BJ (cell line): Measurements from ENCODE around the gene KCTD17. TPM values are rescaled to one million over a fixed set of nuclear protein-coding genes. Genes with fewer than 3 reads are reported as not detected.

Source experiments
- CTCF ChIA-PET: fragments of 350-600 bp; formaldehyde crosslinking; extraction: SDS; loops from one replicate; lab custom pipeline; 2021; ENCODE audit warnings: antibody characterized with exemption, inconsistent platforms; lab: Yijun Ruan, JAX
- POLR2A ChIA-PET: fragments of 300-600 bp; sonication (Branson Sonifier 250); formaldehyde crosslinking; extraction: SDS; loops from one replicate; lab custom pipeline; 2021; ENCODE audit warnings: antibody characterized with exemption; lab: Charles Lee
- DNase-seq: peaks from one replicate; pipeline ENCODE4 v3.0.0-alpha.2; 2011; ENCODE audit warnings: low read depth
- H3K27me3 ChIP-seq: 2 replicates; pipeline ENCODE4 v1.6.0; 2011; ENCODE audit warnings: low read length; ENCODE audit not compliant: control insufficient read depth, insufficient read depth
- H3K36me3 ChIP-seq: 2 replicates; pipeline ENCODE4 v1.5.1; 2011; ENCODE audit warnings: low read length; ENCODE audit not compliant: control insufficient read depth, insufficient read depth
- H3K4me3 ChIP-seq: 2 replicates; pipeline ENCODE4 v1.5.1; 2011; ENCODE audit warnings: low read depth, mild to moderate bottlenecking, control low read depth, low read length
- CTCF ChIP-seq: IDR thresholded peaks from 2 replicates; pipeline ENCODE4 v1.5.1; 2011; ENCODE audit warnings: low read depth, mild to moderate bottlenecking, control low read depth, inconsistent platforms, low read length, moderate library complexity; ENCODE audit not compliant: insufficient read depth
- polyA plus RNA-seq: library from polyadenylated mRNA; depleted of rRNA; stranded (reverse); fragments of >200 nt; gene quantifications from 2 replicates; pipeline ENCODE4 v1.2.3, GENCODE V29; 2011

Gene KCTD17
- polyA plus RNA-seq, 1 experiment, result 36.3 TPM

DNA sequence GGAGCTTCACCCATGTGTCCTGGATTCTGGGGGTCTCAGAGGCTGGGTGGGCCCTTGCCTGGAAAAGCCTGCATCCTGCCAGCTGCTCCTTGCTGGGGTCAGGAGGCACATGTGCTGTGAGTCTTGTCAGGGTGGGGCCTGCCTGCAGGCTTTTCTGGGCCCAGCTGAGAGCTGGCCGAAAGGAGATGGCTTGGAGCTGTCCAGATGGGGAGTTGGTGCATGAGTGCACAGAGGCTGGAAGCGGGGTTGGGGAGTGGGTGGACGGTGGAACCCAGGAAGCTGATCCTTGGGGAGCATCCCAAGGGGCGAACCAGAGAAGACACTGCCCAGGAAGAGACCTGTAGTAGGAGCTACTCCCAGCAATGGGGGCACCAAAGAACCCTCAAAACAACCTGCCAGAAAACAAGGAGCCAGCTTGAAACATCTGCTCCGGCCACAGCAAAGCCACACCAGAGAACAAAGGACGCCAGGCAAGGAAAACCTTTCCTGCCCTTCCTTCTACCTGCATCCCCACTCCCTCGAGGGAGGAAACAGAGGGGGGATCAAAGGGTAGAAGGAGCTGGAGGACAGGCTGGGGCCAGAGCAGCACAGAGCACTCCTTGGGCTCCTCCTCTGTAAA, 8.2 kb upstream of the KCTD17 start:
- DNase-seq, result no peak
- no peak for TF ChIP-seq CTCF
- H3K27me3 ChIP-seq, result no peaks in the 10 kb centered on the region
- H3K4me3 ChIP-seq, result no peak overlapping the region
- CTCF ChIA-PET, result interaction anchor here (0.9 to 3.7 kb wide), 9 partner anchors 11 to 317 kb away, joined by 3 to 11 read pairs (median 3); partner anchors contain the start of genes MPST and TST
- no peaks in the 10 kb centered on the region for H3K36me3 ChIP-seq
- POLR2A ChIA-PET, result no interaction called here

DNA sequence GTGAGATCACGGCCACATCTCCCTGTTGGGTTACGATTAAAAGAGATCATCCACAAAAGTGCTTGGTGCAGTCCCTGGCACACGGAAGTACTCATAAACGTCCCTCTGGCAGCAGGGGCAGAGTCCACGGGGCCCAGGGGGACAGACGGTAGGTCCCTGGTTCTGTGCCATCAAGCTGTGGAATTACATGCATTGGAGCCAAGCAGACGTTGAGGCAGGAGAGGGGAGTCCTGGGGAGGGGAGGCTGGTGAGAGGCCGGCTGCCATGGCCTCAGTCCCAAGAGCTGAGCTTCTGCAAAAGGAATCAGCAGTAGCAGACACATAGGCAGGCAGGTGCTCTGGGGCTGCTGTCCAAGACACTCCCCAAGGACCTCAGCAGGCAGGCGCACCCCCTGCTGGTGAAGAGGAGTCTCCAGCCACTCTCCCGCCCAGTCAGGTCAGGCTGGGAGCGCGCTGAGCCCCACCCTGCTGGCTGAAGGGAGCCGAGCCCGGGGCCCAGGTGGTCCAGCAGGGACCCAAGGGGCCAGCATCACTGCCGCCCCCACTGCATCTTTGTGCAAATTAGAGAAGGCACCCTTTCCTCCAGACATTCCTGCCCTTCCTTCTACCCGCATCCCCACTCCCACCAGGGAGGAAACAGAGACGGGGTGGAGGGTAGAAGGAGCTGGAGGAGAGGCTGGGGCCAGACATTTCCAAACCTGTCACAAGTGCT, 7.6 kb upstream of the KCTD17 start:
- Histone ChIP-seq H3K36me3 (no peaks in the 10 kb centered on the region), H3K27me3 (no peaks in the 10 kb centered on the region), H3K4me3 (no peak overlapping the region)
- POLR2A ChIA-PET, result no interaction called here
- TF ChIP-seq CTCF, result peak; percentile 63
- DNase-seq, result no peak
- CTCF ChIA-PET, result interaction anchor here (0.5 to 3.7 kb wide), 13 partner anchors 7 to 318 kb away, joined by 3 to 12 read pairs (median 4); partner anchors contain the start of genes MPST and TST

DNA sequence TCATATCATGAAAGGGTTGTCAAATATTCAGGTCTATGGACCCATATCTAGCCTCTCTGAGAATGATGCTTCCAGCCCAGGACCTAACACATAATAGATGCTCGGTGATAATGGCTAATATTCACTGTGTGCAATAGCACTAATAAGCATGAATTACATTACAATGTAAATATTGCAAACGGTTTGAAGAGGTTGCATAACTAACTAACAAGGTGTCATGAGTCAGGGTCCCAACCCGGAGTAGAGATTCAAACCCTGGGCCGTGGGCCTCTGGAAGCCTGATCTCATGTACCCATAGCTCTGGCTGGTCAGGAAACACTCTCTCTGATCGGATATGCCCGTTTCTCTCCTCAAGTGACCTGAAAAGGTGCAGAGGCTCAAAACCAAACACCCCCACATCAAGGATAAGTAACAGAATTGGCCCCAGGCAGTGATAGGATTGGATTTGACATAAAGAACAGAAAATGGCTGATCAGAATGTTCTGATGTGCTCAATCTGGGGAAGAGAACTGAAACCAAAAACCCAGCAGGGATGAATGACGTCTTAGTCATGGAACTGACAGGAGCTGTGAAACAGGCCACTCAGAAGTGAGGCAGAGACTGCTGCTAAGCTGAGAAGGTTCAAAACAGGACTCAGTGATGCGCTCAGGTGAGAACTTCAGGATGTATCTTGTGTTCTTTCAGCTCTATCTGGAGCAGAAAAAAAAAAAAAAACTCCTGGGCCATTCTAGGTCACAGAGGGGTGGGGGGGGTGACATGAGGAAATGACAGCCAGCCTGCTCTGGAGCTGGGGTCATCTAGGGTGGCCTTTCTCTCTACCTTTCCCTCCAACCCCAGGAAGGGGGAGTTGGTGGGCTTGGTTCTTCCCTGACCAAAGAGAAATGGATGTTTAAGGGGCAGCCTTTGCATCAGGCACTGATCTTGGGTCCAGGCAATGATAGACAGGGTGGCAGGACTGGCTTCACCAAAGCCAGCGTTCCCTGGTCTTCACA, 6.6 kb upstream of the KCTD17 start:
- no peak overlapping the region for H3K4me3 ChIP-seq
- no peak for TF ChIP-seq CTCF
- POLR2A ChIA-PET, result no interaction called here
- CTCF ChIA-PET, result interaction anchor here (0.9 to 3.7 kb wide), 9 partner anchors 8 to 263 kb away, joined by 3 to 12 read pairs (median 6); no protein-coding TSS in a partner anchor
- DNase-seq, result no peak
- H3K36me3 ChIP-seq, result no peaks in the 10 kb centered on the region
- H3K27me3 ChIP-seq, result no peaks in the 10 kb centered on the region

- ChIA-PET CTCF (interaction anchor here (0.6 to 3.7 kb wide), 15 partner anchors 9 to 264 kb away, joined by 3 to 12 read pairs (median 5); no protein-coding TSS in a partner anchor), POLR2A (no interaction called here)
- peak; percentile 74 for TF ChIP-seq CTCF
- no peaks in the 10 kb centered on the region for H3K36me3 ChIP-seq
- no peak overlapping the region for H3K4me3 ChIP-seq
- H3K27me3 ChIP-seq, result no peaks in the 10 kb centered on the region
- DNase-seq, result no peak
These were observed 5.6 kb upstream of the KCTD17 start for GRCh38 chr22:37045958-37046357.
